HG03439 (cell line): Measurements from ENCODE around the gene SPP1.
"Not testable (repeated sequence)": the region's sequence is repeated elsewhere in the genome, so short reads cannot be mapped to it uniquely, and the experiment has no call there.

ENCODE experiments used
- ATAC-seq: cut with Tn5 transposase; IDR thresholded peaks from one replicate; pipeline ENCODE4 v1.9.1; 2021; ENCODE audit warnings: mild to moderate bottlenecking, moderate library complexity; ENCODE audit not compliant: unreplicated experiment

The SPP1 gene

GRCh38 chr4:87975466-87975865 lies at the start of gene SPP1:
Gene SPP1 (plus strand): TSS chr4:87975714. CDS start chr4:87976896, 1,182 bp downstream.
- no peak for ATAC-seq

DNA sequence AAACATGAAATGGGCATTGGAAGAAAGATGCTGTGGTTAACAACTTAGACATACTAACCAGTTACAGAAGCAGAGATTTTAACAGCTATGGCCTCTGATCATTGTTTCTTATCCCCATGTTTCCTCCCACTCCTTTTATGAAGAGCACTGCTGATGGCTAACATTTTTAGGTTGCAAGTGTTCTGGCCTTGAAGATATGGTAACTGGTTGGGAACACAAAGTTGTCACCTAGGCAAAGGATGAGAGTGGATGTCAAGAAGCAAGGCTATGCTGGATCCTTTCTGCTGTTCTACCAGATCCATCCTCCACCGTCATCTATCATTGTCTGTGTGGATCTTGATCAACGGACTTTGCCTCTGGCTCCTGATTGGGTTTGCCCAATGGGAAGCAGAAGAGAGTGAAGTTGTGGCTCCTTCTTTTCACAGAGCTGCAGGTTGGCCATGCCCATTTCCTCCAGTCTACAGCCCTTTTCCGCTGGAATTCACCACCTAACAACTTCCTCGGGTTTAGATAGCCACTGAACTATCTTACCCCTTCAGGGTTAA lies 48.9 kb upstream of the SPP1 start:
- ATAC-seq = no peak

DNA sequence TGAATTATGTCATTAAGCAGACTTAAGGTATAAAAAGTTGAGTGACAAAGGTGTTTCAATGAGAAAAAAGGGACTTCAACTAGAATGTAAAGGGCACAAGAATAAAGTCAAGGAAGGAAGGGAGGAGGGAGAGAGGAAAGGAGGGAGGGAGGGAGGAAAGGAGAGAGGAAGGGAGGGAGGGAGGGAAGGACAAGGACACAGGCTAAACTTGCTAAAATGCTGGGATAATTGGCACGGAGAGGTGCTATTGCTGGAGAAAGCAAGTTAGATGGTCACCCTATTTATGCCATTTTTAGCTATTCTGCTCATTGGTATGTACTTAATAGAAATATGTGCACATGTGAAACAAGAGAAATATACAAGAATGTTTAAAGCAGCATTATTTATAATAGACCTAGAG lies 44.9 kb upstream of the SPP1 start:
- no peak for ATAC-seq

- ATAC-seq = no peak
Observed at GRCh38 chr4:87931932-87932331, 43.6 kb upstream of the SPP1 start.

DNA sequence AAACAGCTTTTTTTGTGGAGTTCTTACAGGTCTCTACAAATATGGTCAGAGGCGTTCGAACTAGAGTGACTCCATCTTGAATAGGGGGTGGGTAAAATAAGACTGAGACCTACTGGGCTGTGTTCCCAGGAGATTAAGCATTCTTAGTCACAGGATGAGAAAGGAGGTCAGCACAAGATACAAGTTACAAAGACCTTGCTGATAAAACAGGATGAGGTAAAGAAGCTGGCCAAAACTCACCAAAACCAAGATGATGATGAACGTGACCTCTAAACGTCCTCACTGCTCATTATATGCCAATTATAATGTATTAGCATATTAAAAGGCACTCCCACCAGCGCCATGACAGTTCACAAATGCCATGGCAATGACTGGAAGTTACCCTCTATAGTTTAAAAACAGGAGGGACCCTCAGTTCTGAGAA lies 42.8 kb upstream of the SPP1 start:
- ATAC-seq = no peak

- ATAC-seq = no peak
Observed at GRCh38 chr4:87933337-87933736, 42.2 kb upstream of the SPP1 start.

DNA sequence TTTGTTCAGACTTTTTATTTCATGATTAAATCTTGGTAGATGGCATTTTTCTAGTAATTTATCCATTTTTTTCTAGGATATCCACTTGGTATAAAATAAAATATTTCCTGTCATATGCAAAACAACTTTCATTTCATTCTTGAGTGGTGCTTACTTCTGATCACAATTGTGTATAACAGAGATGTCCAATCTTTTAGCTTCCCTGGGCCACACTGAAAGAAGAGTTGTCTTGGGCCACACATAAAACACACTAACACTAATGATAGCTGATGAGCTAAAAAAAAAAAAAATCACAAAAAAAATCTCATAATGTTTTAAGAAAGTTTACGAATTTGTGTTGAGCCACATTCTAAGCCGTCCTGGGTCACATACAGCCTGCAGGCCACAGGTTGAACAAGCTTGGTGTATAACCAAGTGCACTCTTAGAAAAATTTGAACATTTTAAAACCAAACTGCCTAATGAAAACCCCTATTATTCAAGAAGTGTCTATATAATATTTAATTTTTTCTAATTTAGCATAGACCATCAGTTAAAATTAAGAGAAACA lies 41.3 kb upstream of the SPP1 start:
- no peak for ATAC-seq

GRCh38 chr4:87934973-87935372 lies 40.5 kb upstream of the SPP1 start:
- no peak for ATAC-seq

DNA sequence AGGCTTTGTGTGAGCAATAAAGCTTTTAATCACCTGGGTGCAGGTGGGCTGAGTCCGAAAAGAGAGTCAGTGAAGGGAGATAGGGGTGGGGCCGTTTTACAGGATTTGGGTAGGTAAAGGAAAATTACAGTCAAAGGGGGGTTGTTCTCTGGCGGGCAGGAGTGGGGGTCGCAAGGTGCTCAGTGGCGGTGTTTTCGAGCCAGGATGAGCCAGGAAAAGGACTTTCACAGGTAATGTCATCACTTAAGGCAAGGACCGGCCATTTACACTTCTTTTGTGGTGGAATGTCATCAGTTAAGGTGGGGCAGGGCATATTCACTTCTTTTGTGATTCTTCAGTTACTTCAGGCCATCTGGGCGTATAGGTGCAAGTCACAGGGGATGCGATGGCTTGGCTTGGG lies 39.6 kb upstream of the SPP1 start:
- ATAC-seq = not testable (repeated sequence)

DNA sequence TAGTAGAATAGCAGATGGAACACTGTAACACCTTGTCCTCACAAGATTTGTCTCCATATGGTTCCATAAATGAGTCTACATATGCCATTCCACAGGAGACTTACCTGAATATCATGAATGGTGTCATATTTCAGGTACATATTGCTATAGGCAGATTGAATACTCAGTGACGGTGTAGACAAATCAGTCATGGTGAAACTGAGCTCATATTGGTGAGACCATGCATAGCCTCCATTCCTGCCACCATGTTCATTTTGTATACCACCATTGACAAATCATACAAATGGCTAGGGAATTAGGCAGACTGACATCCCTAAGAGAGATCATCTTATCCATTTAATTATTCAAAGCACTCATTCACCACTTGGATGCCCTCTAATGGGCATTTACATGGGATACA lies 38.0 kb upstream of the SPP1 start:
- ATAC-seq = no peak

GRCh38 chr4:87938746-87939145 lies 36.8 kb upstream of the SPP1 start:
- no peak for ATAC-seq

- ATAC-seq = no peak
Observed at GRCh38 chr4:87939978-87940690, 35.4 kb upstream of the SPP1 start.

DNA sequence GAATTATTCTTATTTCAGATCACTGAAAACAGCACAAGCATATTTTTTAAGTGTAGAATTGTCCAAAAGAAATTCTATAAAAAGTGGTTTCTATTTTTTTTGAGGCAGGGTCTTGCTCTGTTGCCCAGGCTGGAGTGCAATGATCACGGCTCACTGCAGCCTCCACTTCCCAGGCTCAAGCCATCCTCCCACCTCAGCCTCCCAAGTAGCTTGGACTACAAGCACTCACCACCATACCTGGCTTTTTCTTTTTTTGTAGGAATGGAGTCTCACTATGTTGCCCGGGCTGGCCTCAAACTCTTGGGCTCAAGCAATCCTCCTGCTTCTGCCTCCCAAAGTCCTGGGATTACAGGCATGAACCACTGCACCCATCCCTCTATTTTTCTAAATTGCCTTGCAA lies 34.7 kb upstream of the SPP1 start:
- ATAC-seq = not testable (repeated sequence)

DNA sequence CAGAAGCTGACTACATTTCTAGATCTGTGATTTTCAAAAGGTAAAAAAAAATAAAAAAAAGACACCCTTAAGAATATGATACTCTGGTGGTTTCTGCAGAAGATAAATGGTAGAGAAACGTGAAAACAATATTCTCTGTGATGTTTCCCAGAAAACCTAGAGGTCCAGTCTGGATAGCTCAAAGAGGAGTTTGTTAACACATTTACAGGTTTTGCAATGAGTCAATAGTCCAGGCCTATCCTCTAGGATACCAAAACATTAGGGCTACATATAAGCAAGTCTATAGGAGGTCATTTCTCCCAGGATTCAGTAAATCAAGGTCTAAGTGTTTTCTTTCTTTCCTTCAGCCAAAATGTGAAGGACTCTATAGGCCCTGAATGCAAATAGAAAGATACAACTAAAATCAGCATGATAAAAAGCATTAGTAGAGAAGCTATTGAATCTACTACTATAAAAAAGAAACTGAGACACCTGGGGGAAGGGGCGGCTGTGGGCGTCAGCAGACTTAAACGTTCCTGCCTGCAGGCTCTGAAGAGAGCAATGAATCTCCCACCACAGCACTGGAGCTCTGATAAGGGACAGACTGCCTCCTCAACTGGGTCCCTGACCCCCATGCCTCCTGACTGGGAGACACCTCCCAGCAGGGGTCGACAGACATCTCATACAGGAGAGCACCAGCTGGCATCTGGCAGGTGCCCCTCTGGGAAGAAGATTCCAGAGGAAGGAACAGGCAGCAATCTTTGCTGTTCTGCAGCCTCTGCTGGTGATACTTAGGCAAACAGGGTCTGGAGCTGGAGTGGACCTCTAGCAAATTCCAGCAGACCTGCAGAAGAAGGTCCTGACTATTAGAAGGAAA lies 33.7 kb upstream of the SPP1 start:
- ATAC-seq = no peak

GRCh38 chr4:87943660-87944149 lies 31.8 kb upstream of the SPP1 start:
- no peak for ATAC-seq

- ATAC-seq = no peak
Observed at GRCh38 chr4:87944967-87945366, 30.5 kb upstream of the SPP1 start.

DNA sequence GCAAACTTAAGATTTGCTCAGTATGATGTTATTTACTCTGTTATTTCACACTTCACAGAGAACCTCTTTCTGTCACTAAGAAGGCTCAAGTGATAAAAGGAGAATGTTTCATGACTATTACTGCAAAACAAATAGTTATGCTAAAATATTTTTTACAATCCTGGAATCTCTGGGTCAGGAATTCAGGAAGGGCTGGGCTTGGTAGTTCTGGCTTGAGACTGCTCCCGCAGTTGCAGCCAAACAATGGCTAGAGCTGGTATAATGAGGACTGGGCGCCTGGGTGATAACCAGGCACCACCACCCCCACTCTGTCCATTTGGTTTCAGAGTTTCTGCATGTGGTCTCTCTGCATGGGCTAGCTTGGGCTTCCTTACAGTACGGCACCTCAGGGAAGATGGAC lies 28.7 kb upstream of the SPP1 start:
- no peak for ATAC-seq

GRCh38 chr4:87947381-87948160 lies 27.9 kb upstream of the SPP1 start:
- ATAC-seq = no peak

DNA sequence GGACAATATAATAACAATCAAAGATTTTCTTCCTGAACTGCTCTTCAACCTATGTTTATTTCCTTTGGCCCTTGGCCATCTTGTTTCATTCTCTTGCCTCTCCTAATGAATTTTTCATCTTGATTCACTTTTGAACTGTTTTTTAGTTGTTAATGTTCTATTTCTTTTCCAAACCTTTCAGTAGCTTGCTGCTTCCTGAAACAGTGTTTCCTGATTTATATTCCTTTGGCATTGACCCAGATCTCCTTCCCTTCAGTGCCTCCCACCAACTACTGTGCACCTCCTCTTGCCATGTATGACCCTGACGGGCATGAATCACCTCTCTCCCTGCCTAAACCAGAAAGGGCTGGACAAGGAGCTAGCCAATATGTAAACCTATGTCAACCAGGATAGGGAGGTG lies 25.6 kb upstream of the SPP1 start:
- ATAC-seq = no peak

GRCh38 chr4:87950493-87950892 lies 25.0 kb upstream of the SPP1 start:
- no peak for ATAC-seq
